Measurements from ENCODE around the gene BRD3OS.

- TF ChIP-seq EP300 (IDR thresholded peaks at IDR 0.05; ENCODE audit: borderline replicate concordance), result no peak
- no peak for TF ChIP-seq MAX (IDR thresholded peaks at IDR 0.05)
- no peak for TF ChIP-seq FOXM1 (IDR thresholded peaks at IDR 0.05; ENCODE audit: borderline replicate concordance, low read depth)
- no peak for TF ChIP-seq USF1 (IDR thresholded peaks at IDR 0.05)
- no peak for TF ChIP-seq TCF12 (IDR thresholded peaks at IDR 0.05; ENCODE audit: low read depth)
- TF ChIP-seq TAF1 (IDR thresholded peaks at IDR 0.05; ENCODE audit: low read depth), result no peak
- TF ChIP-seq REST (IDR thresholded peaks at IDR 0.05; ENCODE audit: low read depth), result no peak
These were observed 26.2 kb upstream of the BRD3OS start for GRCh38 chr9:133998915-133999595.

Measured in Ishikawa (cell line).